Liver (tissue), 9 donors: ENCODE measurements around the gene SEC22A. TPM values are rescaled to one million over a fixed set of nuclear protein-coding genes. Genes with fewer than 3 reads are reported as not detected.

ENCODE experiments used
- DNase-seq: peaks from one replicate; pipeline ENCODE4 v3.0.0-alpha.2; 2017; ENCODE audit warnings: low spot score
- H3K27ac ChIP-seq, 2 donors: one replicate each; pipeline ENCODE4 v1.7.0; 2013; ENCODE audit warnings: inconsistent platforms in 2 of 2, low read length in 2 of 2, control low read depth in 1 of 2, low read depth in 1 of 2, mild to moderate bottlenecking in 1 of 2
- H3K27me3 ChIP-seq, 4 donors: one replicate each; pipeline versions ENCODE4 v1.6.1 to v1.7.0; 2013; ENCODE audit warnings: low read length in 3 of 4, inconsistent platforms in 1 of 4, mild to moderate bottlenecking in 1 of 4, moderate library complexity in 1 of 4; ENCODE audit not compliant: control insufficient read depth in 4 of 4, insufficient read depth in 4 of 4
- H3K36me3 ChIP-seq, 4 donors: one replicate each; pipeline versions ENCODE4 v1.6.1 to v1.7.0; 2013; ENCODE audit warnings: low read length in 3 of 4, mild to moderate bottlenecking in 3 of 4, low read depth in 1 of 4, moderate library complexity in 1 of 4; ENCODE audit not compliant: control insufficient read depth in 4 of 4, insufficient read depth in 3 of 4
- H3K4me1 ChIP-seq, 4 donors: one replicate each; pipeline versions ENCODE4 v1.6.1 to v1.7.0; 2013; ENCODE audit warnings: low read length in 3 of 4, mild to moderate bottlenecking in 3 of 4, moderate library complexity in 1 of 4; ENCODE audit not compliant: control insufficient read depth in 4 of 4, insufficient read depth in 4 of 4
- H3K4me3 ChIP-seq, 3 donors: one replicate each; pipeline versions ENCODE4 v1.6.1 to v1.7.0; 2013; ENCODE audit warnings: low read length in 3 of 3, control low read depth in 1 of 3, low read depth in 1 of 3, mild to moderate bottlenecking in 1 of 3
- H3K9ac ChIP-seq, 2 donors: one replicate each; pipeline ENCODE4 v1.7.0; 2013; ENCODE audit warnings: low read length in 2 of 2, mild to moderate bottlenecking in 2 of 2, moderate library complexity in 2 of 2, control low read depth in 1 of 2, low read depth in 1 of 2
- H3K9me3 ChIP-seq, 4 donors: one replicate each; pipeline versions ENCODE4 v1.6.1 to v1.7.0; 2013; ENCODE audit warnings: low read length in 3 of 4; ENCODE audit not compliant: control insufficient read depth in 4 of 4
- ATF3 ChIP-seq: IDR thresholded peaks from 2 replicates; pipeline ENCODE4 v1.6.1; 2016; ENCODE audit warnings: antibody characterized with exemption
- CTCF ChIP-seq: fragments of 150-350 bp; IDR thresholded peaks from 2 replicates; pipeline ENCODE4 v1.5.1; 2017; ENCODE audit warnings: improper control_type of control experiment, low read depth, low read length; ENCODE audit not compliant: missing input control
- EGR1 ChIP-seq, 2 donors: IDR thresholded peaks; 2 replicates each; pipeline ENCODE4 v1.6.1; 2016 to 2018; ENCODE audit warnings: antibody characterized with exemption in 2 of 2, low read depth in 2 of 2
- FOXA1 ChIP-seq: IDR thresholded peaks from 2 replicates; pipeline ENCODE4 v1.6.1; 2016; ENCODE audit warnings: antibody characterized with exemption
- FOXA2 ChIP-seq: IDR thresholded peaks from 2 replicates; pipeline ENCODE4 v1.6.1; 2016; ENCODE audit warnings: antibody characterized with exemption
- GABPA ChIP-seq, 2 donors: IDR thresholded peaks in 1 of 2; conservative IDR thresholded peaks in 1 of 2; 2 replicates each; pipeline ENCODE4 v1.6.1; 2016; ENCODE audit warnings: antibody characterized with exemption in 2 of 2, mild to moderate bottlenecking in 1 of 2, moderate library complexity in 1 of 2
- HNF4A ChIP-seq, 2 donors: conservative IDR thresholded peaks; 2 replicates each; pipeline ENCODE4 v1.6.1; 2016; ENCODE audit warnings: antibody characterized with exemption in 2 of 2, mild to moderate bottlenecking in 2 of 2
- HNF4G ChIP-seq: IDR thresholded peaks from 2 replicates; pipeline ENCODE4 v1.6.1; 2016; ENCODE audit warnings: antibody characterized with exemption
- JUND ChIP-seq, 2 donors: IDR thresholded peaks; 2 replicates each; pipeline ENCODE4 v1.6.1; 2016; ENCODE audit warnings: antibody characterized with exemption in 2 of 2
- MAX ChIP-seq: IDR thresholded peaks from 2 replicates; pipeline ENCODE4 v1.6.1; 2016; ENCODE audit warnings: antibody characterized with exemption
- NR2F2 ChIP-seq: IDR thresholded peaks from 2 replicates; pipeline ENCODE4 v1.6.1; 2016; ENCODE audit warnings: antibody characterized with exemption
- RAD21 ChIP-seq, 2 donors: IDR thresholded peaks; 2 replicates each; pipeline ENCODE4 v1.6.1; 2016; ENCODE audit warnings: antibody characterized with exemption in 2 of 2, mild to moderate bottlenecking in 2 of 2
- REST ChIP-seq: IDR thresholded peaks from 2 replicates; pipeline ENCODE4 v1.6.1; 2016; ENCODE audit warnings: antibody characterized with exemption, mild to moderate bottlenecking
- RXRA ChIP-seq, 2 donors: IDR thresholded peaks; 2 replicates each; pipeline ENCODE4 v1.6.1; 2017 to 2018; ENCODE audit warnings: antibody characterized with exemption in 2 of 2, mild to moderate bottlenecking in 1 of 2
- SP1 ChIP-seq: IDR thresholded peaks from 2 replicates; pipeline ENCODE4 v1.6.1; 2018; ENCODE audit warnings: antibody characterized with exemption, mild to moderate bottlenecking
- TAF1 ChIP-seq: conservative IDR thresholded peaks from 2 replicates; pipeline ENCODE4 v1.6.1; 2016; ENCODE audit warnings: antibody characterized with exemption, mild to moderate bottlenecking
- YY1 ChIP-seq: IDR thresholded peaks from 2 replicates; pipeline ENCODE4 v1.6.1; 2016; ENCODE audit warnings: antibody characterized with exemption, mild to moderate bottlenecking
- ZBTB33 ChIP-seq: IDR thresholded peaks from 2 replicates; pipeline ENCODE4 v1.6.1; 2016; ENCODE audit warnings: antibody characterized with exemption
- WGBS: extraction: QIAGEN DNeasy Blood & Tissue Kit; methylation state at CpG from one replicate; pipeline ENCODE4 v1.1.7; 2013; 5-methylcytosine and 5-hydroxymethylcytosine counted together
- polyA plus RNA-seq, 2 donors: library from polyadenylated mRNA; stranded (reverse) in 1 of 2; unstranded in 1 of 2; fragments of 200-250 nt in 1 of 2; fragments of >200 nt in 1 of 2; fragmentation: Nextera tagmentation in 1 of 2; extraction: Ambion mirVana in 1 of 2; gene quantifications; one replicate each; pipeline versions ENCODE4 v1.2.1 to v1.2.3, GENCODE V29; 2013 to 2015
- total RNA-seq, 2 donors: library from RNA; depleted of rRNA; stranded (reverse); fragments of >200 nt; gene quantifications; one replicate each; pipeline ENCODE4 v1.2.3, GENCODE V29; 2014
- donor health status: healthy.
- donor health status: healthy.
- donor health status: healthy.
- donor health status: healthy.
- donor health status: healthy.

SEC22A gene
- total and polyA plus RNA-seq, 4 donors = 9.7 to 21.7 (median 16.1) TPM

GRCh38 chr3:123303976-123304560, 102.3 kb downstream of the SEC22A start:
- Histone ChIP-seq H3K27me3 (no peaks in the 10 kb centered on the region), H3K4me1 (no peaks in the 10 kb centered on the region), H3K4me3 (no peak overlapping the region), H3K9ac (no peak overlapping the region), H3K27ac (no peak overlapping the region), H3K9me3 (no peaks in the 10 kb centered on the region), H3K36me3 (peaks cover 0 to 3% (median 0%) of the 10 kb centered on the region in 4 donors)
- DNase-seq = no peak
- TF ChIP-seq FOXA2 = no peak
- TF ChIP-seq YY1 = no peak
- TF ChIP-seq RAD21 (IDR thresholded peaks at IDR 0.05) = no peak
- no peak for TF ChIP-seq ZBTB33
- no peak for TF ChIP-seq MAX
- TF ChIP-seq RXRA (IDR thresholded peaks at IDR 0.05) = no peak
- TF ChIP-seq REST = no peak
- TF ChIP-seq ATF3 = no peak
- no peak for TF ChIP-seq FOXA1
- TF ChIP-seq TAF1 = no peak
- TF ChIP-seq SP1 = no peak
- TF ChIP-seq NR2F2 = no peak
- TF ChIP-seq GABPA (IDR thresholded peaks at IDR 0.05 in 1 of 2, conservative IDR thresholded peaks at IDR 0.05 in 1 of 2) = no peak
- TF ChIP-seq EGR1 (IDR thresholded peaks at IDR 0.05; ENCODE audit: low read depth in 2 of 2) = no peak
- TF ChIP-seq CTCF = no peak
- TF ChIP-seq HNF4A (conservative IDR thresholded peaks at IDR 0.05) = no peak
- no peak for TF ChIP-seq JUND (IDR thresholded peaks at IDR 0.05)
- TF ChIP-seq HNF4G = no peak
- 90% methylated on average over 15 of the region's 15 CpGs for WGBS
